ENCODE data around the gene CLIC2.
"Not testable (repeated sequence)": the region's sequence is repeated elsewhere in the genome, so short reads cannot be mapped to it uniquely, and the experiment has no call there.

CLIC2 gene

GRCh38 chrX:155334486-155335336 is at the start of gene CLIC2:
Gene CLIC2 (minus strand): TSS chrX:155334614. CDS start chrX:155334427, 187 bp downstream.
- peak; percentile 54 for DNase-seq (ENCODE audit: low read depth)

GRCh38 chrX:155382529-155382967 is 48.1 kb upstream of the CLIC2 start:
- not testable (repeated sequence) for DNase-seq (ENCODE audit: low read depth)

GRCh38 chrX:155381843-155382528 is 47.6 kb upstream of the CLIC2 start, which contains the start of gene F8A2:
Gene F8A2 (plus strand): TSS chrX:155382095. CDS start chrX:155382115, 20 bp downstream.
- not testable (repeated sequence) for DNase-seq (ENCODE audit: low read depth)

GRCh38 chrX:155379802-155380201 is 45.4 kb upstream of the CLIC2 start:
- DNase-seq (ENCODE audit: low read depth) = not testable (repeated sequence)

DNA sequence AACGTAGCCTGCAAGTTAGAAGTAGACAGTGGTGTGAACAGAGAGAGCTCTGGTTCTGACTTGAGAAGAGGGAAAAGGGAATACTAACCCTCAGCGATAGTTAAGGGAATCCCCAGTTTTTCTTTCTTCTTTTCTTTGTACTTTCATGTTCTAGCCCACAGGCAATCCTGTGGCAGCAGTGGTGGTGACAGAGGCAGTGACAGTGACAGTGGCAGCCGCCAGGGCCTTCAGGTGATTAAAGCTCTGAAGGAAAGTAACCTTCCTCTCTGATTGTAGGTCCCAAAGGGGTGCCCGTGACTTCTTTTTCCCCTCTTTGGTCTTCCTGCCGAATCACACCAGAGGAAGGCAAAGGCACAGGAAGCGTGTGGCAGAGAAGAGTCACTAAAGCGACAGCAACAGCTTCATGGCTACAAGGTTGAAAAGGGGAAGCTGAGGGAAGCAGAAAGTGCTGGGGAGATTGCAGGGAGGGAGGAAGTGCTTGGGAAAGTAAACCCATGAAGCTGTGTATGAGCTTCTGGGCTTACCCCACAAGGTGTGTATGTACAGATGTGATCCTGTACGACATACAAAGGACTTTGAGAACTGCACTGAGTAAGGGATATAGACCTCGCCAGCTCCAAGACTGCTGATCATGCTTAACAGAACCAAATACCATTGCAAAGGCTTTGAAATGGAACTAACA is 39.5 kb upstream of the CLIC2 start:
- DNase-seq (ENCODE audit: low read depth) = not testable (repeated sequence)

DNA sequence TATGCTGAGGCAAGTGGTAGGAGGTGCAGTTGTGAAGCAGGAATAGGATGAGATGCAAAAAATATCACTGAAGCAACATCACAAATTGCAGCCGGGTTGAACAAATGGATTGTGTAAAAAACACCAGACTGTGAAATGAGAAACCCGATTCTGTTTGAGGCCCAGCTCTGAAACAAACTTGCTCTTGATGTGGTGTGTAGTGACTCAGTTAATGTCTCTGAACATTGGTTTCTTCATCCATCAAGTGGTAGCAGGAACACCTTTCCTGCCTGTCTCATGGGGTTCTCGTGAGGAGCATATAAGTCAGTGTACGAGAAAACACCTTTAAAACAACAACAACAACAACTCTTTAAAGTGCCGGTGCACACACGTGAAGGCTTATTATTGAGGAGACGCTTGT is 29.3 kb upstream of the CLIC2 start:
- not testable (repeated sequence) for DNase-seq (ENCODE audit: low read depth)

- not testable (repeated sequence) for DNase-seq (ENCODE audit: low read depth)
These were observed 15.0 kb upstream of the CLIC2 start for GRCh38 chrX:155349448-155349847.

DNA sequence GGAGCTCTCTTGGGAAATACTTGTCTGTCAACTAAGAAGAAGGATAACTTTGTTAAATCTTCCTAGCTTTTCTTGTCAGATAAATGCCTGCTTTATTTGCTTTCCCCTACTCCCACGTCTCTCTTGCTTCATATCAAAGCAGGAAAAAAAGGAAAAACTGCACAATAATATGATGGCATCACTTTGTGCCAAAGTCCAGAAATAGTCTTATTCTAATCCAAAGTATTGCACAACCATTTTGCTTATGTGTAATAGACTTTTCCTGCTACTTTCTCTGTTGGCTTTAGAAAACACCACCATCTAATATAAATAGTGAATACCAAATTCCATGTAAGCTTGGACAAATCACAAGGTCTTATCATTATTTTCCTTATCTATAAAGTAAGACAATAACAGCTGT is 11.3 kb upstream of the CLIC2 start:
- DNase-seq (ENCODE audit: low read depth) = not testable (repeated sequence)

DNA sequence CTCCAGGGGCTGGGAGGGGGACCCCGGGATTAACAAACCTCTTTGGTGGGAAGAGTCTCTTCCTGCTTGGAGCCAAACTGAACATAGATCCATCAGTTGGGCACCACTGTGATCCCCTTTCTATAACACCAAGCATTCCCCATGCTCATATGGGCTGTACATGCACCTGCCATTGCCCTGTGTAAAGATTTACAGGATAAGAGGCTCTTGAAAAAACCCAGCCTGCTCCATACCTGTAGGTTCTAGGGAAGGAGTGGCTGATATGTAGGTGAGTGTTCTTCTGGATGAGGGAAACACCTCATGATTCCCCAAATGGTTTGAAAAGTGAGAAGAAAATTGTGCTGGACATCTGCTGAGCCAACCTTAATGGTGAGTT is 911 bp upstream of the CLIC2 start:
- not testable (repeated sequence) for DNase-seq (ENCODE audit: low read depth)

GRCh38 chrX:155333544-155334100 is 792 bp downstream of the CLIC2 start:
- no peak for DNase-seq (ENCODE audit: low read depth)

DNA sequence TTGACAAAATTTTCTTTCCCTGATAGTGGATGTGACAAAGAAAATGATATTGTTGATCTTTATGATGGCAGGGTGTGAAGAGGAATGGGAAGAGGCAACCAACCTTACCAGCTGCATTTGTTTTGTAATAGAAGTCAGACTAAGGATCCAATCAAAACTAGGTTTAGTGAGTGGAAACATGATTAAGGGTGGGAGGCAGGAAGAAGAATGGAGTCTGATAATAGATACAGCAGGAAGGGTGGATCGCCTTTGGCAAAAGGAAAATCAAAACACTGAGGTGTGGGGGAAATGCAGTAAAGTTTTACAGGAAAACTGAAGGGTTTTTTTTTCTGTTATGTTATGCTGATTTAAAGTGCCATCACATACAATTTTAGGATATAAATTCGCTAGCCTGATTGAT is 3.4 kb downstream of the CLIC2 start:
- DNase-seq (ENCODE audit: low read depth) = no peak

DNA sequence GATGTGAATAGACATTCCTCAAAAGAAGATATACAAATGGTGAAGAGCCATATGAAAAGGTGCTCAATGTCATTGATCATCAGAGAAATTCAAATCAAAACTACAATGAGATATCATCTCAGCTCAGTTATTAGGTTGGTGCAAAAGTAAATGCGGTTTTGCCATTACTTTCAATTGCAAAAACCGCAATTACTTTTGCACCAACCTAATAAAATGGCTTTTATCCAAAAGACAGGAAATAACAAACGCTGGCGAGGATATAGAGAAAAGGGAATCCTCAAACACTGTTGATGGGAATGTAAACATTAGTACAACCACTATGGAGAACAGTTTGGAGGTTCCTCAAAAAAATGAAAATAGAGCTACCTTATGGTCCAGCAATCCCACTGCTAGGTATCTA is 5.1 kb downstream of the CLIC2 start:
- DNase-seq (ENCODE audit: low read depth) = no peak

DNA sequence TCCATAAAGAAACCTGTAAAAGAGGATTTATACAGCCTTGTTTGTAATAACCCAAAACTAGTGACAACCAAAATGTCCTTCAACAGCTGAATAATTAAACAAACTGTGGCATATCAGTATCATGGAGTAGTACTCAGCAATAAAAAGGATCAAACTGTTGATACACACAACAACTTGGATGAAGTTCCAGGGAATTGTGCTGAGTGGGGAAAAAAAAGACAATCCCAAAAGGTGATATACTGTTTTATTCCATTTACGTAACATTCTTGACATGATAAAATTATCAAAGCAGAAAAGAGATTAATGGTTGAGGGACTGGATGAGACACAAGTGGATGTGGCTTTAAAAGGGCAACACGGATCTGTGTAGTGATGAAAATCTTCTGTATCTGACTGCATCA is 7.8 kb downstream of the CLIC2 start:
- no peak for DNase-seq (ENCODE audit: low read depth)

DNA sequence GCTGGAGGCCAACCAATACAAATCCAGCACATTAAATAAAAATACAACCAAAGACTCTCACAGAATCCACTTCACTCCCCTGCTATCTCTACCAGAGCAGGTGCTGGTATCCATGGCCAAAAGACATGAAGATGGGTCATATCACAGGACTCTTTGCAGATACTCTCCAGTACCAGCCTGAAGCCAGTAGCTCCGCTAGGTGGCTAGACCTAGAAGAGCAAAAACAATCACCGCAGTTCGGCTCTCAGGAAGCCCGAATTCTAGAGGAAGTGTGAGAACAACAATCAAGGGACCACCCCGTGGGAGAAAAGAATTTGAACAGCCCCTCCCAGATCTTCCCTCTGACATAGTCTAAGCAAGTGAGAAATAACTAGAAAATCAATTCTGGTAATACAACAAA is 20.2 kb downstream of the CLIC2 start:
- DNase-seq (ENCODE audit: low read depth) = no peak

- DNase-seq (ENCODE audit: low read depth) = no peak
These were observed 20.6 kb downstream of the CLIC2 start for GRCh38 chrX:155313766-155314165.

DNA sequence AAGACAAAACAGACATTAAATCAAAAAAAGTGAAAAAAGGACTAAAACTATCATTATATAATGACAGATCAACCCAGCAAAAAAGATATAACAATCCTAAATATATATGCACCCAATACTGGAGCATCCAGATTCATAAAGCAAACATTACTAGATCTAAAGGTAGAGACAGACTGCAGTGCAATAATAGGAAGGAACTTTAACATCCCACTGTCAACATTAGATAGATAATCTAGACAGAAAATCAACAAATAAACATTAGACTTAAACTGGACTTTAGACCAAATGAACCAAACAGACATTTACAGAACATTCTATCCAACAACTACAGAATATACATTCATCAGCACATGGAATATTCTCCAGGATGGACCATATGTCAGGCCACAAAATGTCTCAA is 40.6 kb downstream of the CLIC2 start:
- DNase-seq (ENCODE audit: low read depth) = no peak

DNA sequence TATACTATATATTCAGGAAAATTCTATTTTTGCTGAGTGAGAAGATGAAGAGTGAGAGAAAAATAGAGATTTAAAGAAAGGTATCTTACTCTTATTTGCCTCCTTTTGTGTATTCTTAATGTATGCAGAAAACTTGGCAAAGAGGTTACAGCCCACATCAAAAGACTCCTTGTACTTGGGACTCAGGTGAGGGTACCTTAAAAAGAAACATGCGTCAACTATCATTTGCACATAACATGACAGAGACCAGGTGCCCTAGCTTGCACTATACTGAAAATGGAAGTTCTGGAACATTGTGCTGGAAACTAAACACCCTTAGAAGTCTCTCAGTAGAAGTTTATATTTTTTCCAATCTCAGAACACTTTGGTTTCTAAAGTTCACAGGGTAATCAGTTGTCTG is 54.5 kb downstream of the CLIC2 start:
- DNase-seq (ENCODE audit: low read depth) = no peak

DNA sequence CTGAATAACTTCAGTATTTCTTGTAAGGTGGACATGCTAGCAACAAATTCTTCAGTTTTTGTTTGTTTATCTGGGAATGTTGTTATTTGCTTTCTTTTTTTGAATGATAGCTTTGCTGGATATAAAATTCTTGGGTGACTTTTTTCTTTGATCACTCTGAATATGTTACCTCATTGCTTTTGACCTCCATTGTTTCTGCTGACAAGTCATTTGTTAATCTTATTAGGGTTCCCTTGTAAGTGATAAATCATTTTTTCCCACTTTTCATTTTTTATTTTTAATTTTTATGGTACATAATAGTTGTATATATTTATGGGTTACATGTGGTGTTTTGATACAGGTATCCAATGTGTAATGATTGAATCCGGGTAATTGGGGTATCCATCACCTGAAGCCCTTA is 63.4 kb downstream of the CLIC2 start:
- DNase-seq (ENCODE audit: low read depth) = no peak

GRCh38 chrX:155267995-155268394 is 66.4 kb downstream of the CLIC2 start:
- DNase-seq (ENCODE audit: low read depth) = not testable (repeated sequence)

DNA sequence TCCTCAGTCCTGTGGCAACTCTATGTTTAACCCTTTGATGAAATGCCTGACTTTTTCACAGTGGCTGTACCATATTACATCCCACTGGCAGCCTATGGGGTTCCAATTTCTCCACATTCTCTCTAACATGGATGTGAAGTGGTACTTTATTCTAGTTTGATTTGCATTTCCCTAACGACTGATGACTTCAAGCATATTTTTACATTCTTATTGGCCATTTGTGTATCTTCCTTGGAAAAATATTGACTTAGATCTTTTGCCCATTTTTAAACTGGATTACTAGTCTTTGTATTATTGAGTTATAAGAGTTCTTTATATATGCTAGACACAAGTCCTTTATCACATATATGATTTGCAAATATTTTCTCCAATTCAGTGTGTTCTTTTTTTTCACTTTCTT is 68.0 kb downstream of the CLIC2 start:
- DNase-seq (ENCODE audit: low read depth) = no peak

DNA sequence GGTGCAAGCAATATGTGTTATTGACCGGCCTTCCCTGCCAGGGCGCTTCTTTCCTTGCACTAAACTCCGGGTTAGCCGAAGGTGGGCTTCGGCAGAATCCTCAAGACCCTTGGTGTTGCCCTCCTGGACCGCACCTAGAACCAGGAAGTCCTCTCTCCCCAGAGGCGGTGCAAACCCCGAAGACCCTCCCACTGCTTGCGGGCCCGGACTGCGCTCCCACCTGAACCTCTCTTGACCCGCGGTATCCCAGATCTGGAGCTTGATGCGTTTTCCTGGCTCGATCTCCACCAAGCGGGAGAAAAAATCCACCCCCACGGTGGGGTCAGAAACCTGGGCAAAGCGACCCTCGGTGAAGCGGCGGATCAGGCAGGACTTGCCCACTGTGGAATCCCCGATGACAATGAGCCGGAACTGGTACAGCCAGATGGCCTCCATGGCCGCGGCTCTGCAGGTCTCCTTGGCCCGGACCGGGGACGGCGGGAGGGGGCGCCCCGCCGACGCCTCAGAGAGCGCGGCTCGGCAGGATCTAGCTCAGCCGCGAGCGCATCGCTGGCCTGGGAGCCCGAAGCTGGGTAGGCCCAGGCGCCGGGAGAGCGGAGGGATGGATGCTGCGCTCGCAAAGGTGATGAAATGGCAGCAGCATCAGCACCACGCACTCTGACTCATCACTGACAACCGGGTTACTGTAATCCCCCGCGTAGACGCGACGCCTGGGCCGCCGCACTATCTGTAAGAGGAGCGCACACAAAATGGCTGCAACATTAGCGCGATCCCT is 70.4 kb downstream of the CLIC2 start, which contains the start of gene RAB39B:
Gene RAB39B (minus strand): TSS at position 638 of the 775 bp plus-strand sequence. CDS start 203 bp downstream, at position 435.
- peak; percentile 21 for DNase-seq (ENCODE audit: low read depth)
